PC-3 (cell line): Measurements from ENCODE around the gene OR2AG1.

Source experiments
- EZH2 ChIP-seq: fragments of 300-600 bp; sonication (generic); IDR thresholded peaks from one replicate; pipeline ENCODE4 v1.6.1; 2017; ENCODE audit warnings: antibody characterized with exemption, mild to moderate bottlenecking, low read length; ENCODE audit not compliant: unreplicated experiment
- EZH2phosphoT487 ChIP-seq: fragments of 300-600 bp; sonication (generic); IDR thresholded peaks from 2 replicates; pipeline ENCODE4 v1.6.1; 2018; ENCODE audit warnings: mild to moderate bottlenecking, antibody characterized with exemption, low read length, borderline replicate concordance
- TF ChIP-seq, protein P1 (sequence below): fragments of 300-600 bp; sonication (generic); conservative IDR thresholded peaks from 2 replicates; pipeline ENCODE4 v1.5.1; 2017; ENCODE audit warnings: antibody characterized with exemption, low read depth, mild to moderate bottlenecking, low read length

DNA sequence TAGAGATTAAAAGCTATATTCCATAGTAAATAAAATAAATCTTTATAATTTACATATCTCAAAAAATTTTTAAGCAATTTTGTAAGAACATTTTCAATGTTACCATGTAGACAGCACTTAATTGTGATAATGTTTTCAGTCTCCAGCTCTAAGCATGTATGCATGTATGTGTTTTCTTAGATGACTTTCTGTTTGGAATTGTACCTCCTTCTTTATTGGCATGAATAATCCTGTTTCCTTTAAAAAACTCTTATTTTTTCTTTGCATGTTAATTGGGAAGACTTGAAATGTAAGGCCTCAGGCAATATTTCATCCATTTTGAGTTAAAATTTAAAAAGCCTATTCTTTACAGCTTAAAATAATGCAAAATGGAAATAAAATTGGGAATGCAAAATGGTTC lies 2.0 kb upstream of the OR2AG1 start:
- TF ChIP-seq, protein P1, sequence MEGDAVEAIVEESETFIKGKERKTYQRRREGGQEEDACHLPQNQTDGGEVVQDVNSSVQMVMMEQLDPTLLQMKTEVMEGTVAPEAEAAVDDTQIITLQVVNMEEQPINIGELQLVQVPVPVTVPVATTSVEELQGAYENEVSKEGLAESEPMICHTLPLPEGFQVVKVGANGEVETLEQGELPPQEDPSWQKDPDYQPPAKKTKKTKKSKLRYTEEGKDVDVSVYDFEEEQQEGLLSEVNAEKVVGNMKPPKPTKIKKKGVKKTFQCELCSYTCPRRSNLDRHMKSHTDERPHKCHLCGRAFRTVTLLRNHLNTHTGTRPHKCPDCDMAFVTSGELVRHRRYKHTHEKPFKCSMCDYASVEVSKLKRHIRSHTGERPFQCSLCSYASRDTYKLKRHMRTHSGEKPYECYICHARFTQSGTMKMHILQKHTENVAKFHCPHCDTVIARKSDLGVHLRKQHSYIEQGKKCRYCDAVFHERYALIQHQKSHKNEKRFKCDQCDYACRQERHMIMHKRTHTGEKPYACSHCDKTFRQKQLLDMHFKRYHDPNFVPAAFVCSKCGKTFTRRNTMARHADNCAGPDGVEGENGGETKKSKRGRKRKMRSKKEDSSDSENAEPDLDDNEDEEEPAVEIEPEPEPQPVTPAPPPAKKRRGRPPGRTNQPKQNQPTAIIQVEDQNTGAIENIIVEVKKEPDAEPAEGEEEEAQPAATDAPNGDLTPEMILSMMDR: no peak
- TF ChIP-seq EZH2: no peak
- TF ChIP-seq EZH2phosphoT487: no peak
